Esophagus squamous epithelium (tissue), 5 donors: ENCODE results near the gene AGR2. TPM values are rescaled to one million over a fixed set of nuclear protein-coding genes. Genes with fewer than 3 reads are reported as not detected.
"Not testable (repeated sequence)": the region's sequence is repeated elsewhere in the genome, so short reads cannot be mapped to it uniquely, and the experiment has no call there.

ENCODE experiments used
- DNase-seq: peaks from one replicate; lab custom pipeline; 2025; lab: John Stamatoyannopoulos, UW
- H3K27ac ChIP-seq, 4 donors: fragments of 200-600 bp; sonication (generic); one replicate each; pipeline ENCODE4 v1.5.1; 2016 to 2019; ENCODE audit warnings: mild to moderate bottlenecking in 1 of 4
- H3K27me3 ChIP-seq, 4 donors: fragments of 200-600 bp; sonication (generic); 1 replicate in 3 of 4; 2 replicates in 1 of 4; pipeline versions ENCODE4 v1.5.1 to v1.6.0; 2017 to 2021; ENCODE audit warnings: antibody characterized with exemption in 1 of 4
- H3K36me3 ChIP-seq, 3 donors: fragments of 200-600 bp; sonication (generic); one replicate each; pipeline ENCODE4 v1.5.1; 2016 to 2019
- H3K4me1 ChIP-seq, 3 donors: fragments of 200-600 bp; sonication (generic); one replicate each; pipeline ENCODE4 v1.5.1; 2017 to 2019
- H3K4me3 ChIP-seq, 4 donors: fragments of 200-600 bp; sonication (generic); 1 replicate in 3 of 4; 2 replicates in 1 of 4; pipeline ENCODE4 v1.5.1; 2016 to 2019; ENCODE audit warnings: mild to moderate bottlenecking in 2 of 4, moderate library complexity in 1 of 4
- H3K9me3 ChIP-seq, 3 donors: fragments of 200-600 bp; sonication (generic); one replicate each; pipeline ENCODE4 v1.5.1; 2016 to 2019
- CTCF ChIP-seq, 6 experiments: fragments of 450-650 bp in 4 of 6; fragments of 200-600 bp in 2 of 6; sonication (generic) in 2 of 6; IDR thresholded peaks; one replicate each; pipeline ENCODE4 v1.5.1; 2016 to 2019; ENCODE audit warnings: antibody characterized with exemption in 6 of 6, mild to moderate bottlenecking in 4 of 6, moderate library complexity in 4 of 6
- POLR2A ChIP-seq, 4 donors: fragments of 450-650 bp; IDR thresholded peaks; one replicate each; pipeline ENCODE4 v1.6.1; 2017; ENCODE audit warnings: antibody characterized with exemption in 4 of 4, mild to moderate bottlenecking in 4 of 4, moderate library complexity in 3 of 4
- WGBS, 2 donors: methylation state at CpG; one replicate each; pipeline ENCODE4 v1.1.5; 2018; 5-methylcytosine and 5-hydroxymethylcytosine counted together
- intact Hi-C: fragments of 100-400 bp; cut with DNase I; formaldehyde crosslinking; loops from one replicate; pipeline ENCODE4 v1.15.0; 2022
- total RNA-seq, 4 donors: library from RNA; depleted of rRNA; stranded (reverse); fragments of >200 nt; gene quantifications; one replicate each; pipeline ENCODE4 v1.1.0, GENCODE V29; 2016
- donor health status: DM: yes; HTN: yes; CAD: no.

AGR2 gene
- total RNA-seq: 10 to 100 TPM in 1 of 4 donors, 1 to 10 TPM in 3; 1.6 to 12.4 (median 3.9) TPM

GRCh38 chr7:16804674-16805439 is at the start of gene AGR2:
AGR2 (minus strand) TSS chr7:16804999; CDS start chr7:16801796, 3,203 bp downstream.
- whole genome bisulfite sequencing, 2 donors: 36 to 53% methylated on average over 13 of the region's 13 CpGs
- DNase-seq: no peak
- intact Hi-C loops: no loop called here
- Histone ChIP-seq H3K4me3 (peak within 1 kb of the TSS in 2 of 4 donors; percentile 4 to 36), H3K36me3 (no peaks in the 10 kb centered on the region), H3K27ac (peak within 1 kb of the TSS in 3 of 4 donors; percentile 23 to 68 (median 29)), H3K4me1 (peaks cover 0 to 26% (median 0%) of the 10 kb centered on the region in 3 donors), H3K27me3 (no peaks in the 10 kb centered on the region), H3K9me3 (no peaks in the 10 kb centered on the region)
- TF ChIP-seq POLR2A (IDR thresholded peaks at IDR 0.05): no peak
- TF ChIP-seq CTCF (IDR thresholded peaks at IDR 0.05): no peak

- H3K27ac ChIP-seq, H3K36me3 ChIP-seq, DNase-seq, H3K9me3 ChIP-seq, H3K4me1 ChIP-seq, H3K27me3 ChIP-seq, intact Hi-C loops, H3K4me3 ChIP-seq: not testable (repeated sequence)
- WGBS, 2 donors: 87 to 97% methylated on average over 5 to 11 of the region's 11 CpGs
Observed at GRCh38 chr7:16853189-16853588, 48.4 kb upstream of the AGR2 start.

- Histone ChIP-seq H3K4me3 (no peak overlapping the region), H3K9me3 (no peaks in the 10 kb centered on the region), H3K27me3 (no peaks in the 10 kb centered on the region), H3K36me3 (no peaks in the 10 kb centered on the region), H3K4me1 (peaks cover 0 to 9% (median 0%) of the 10 kb centered on the region in 3 donors), H3K27ac (no peak overlapping the region)
- TF ChIP-seq CTCF (IDR thresholded peaks at IDR 0.05) (no peak), POLR2A (IDR thresholded peaks at IDR 0.05) (no peak)
- 24 to 52% methylated on average over 2 of the region's 2 CpGs for WGBS, 2 donors
- intact Hi-C loops: no loop called here
- no peak for DNase-seq
Observed at GRCh38 chr7:16851829-16852228, 47.0 kb upstream of the AGR2 start.

- H3K36me3 ChIP-seq: no peaks in the 10 kb centered on the region
- no peak overlapping the region for H3K27ac ChIP-seq
- H3K4me3 ChIP-seq: no peak overlapping the region
- no peaks in the 10 kb centered on the region for H3K9me3 ChIP-seq
- intact Hi-C loops: no loop called here
- H3K4me1 ChIP-seq: peaks cover 0 to 13% (median 0%) of the 10 kb centered on the region in 3 donors
- DNase-seq: no peak
- 75 to 85% methylated on average over 17 to 19 of the region's 44 CpGs for WGBS, 2 donors
- TF ChIP-seq POLR2A (IDR thresholded peaks at IDR 0.05) (no peak), CTCF (IDR thresholded peaks at IDR 0.05) (no peak)
- H3K27me3 ChIP-seq: no peaks in the 10 kb centered on the region
Observed at GRCh38 chr7:16850614-16851466, 46.0 kb upstream of the AGR2 start.

GRCh38 chr7:16849296-16850148 is 44.7 kb upstream of the AGR2 start:
- Histone ChIP-seq H3K36me3 (no peaks in the 10 kb centered on the region), H3K9me3 (no peaks in the 10 kb centered on the region), H3K4me1 (peaks cover 0 to 13% (median 0%) of the 10 kb centered on the region in 3 donors), H3K27me3 (no peaks in the 10 kb centered on the region), H3K27ac (no peak overlapping the region), H3K4me3 (no peak overlapping the region)
- no peak for TF ChIP-seq POLR2A (IDR thresholded peaks at IDR 0.05)
- no peak for TF ChIP-seq CTCF (IDR thresholded peaks at IDR 0.05)
- 87 to 88% methylated on average over 12 of the region's 12 CpGs for WGBS, 2 donors
- intact Hi-C loops: no loop called here
- no peak for DNase-seq
